HG03565 (cell line): ENCODE measurements around the gene TMEM92.
"Not testable (repeated sequence)": the region's sequence is repeated elsewhere in the genome, so short reads cannot be mapped to it uniquely, and the experiment has no call there.

Experiments used
- ATAC-seq: cut with Tn5 transposase; IDR thresholded peaks from one replicate; pipeline ENCODE4 v1.9.1; 2021; ENCODE audit warnings: mild to moderate bottlenecking, moderate library complexity; ENCODE audit not compliant: unreplicated experiment

TMEM92 gene

GRCh38 chr17:50297407-50297865, 23.2 kb downstream of the TMEM92 start:
- peak; percentile 48 for ATAC-seq

GRCh38 chr17:50298018-50298417, 23.8 kb downstream of the TMEM92 start:
- ATAC-seq = no peak

- no peak for ATAC-seq
Measured at GRCh38 chr17:50299776-50300175, 25.5 kb downstream of the TMEM92 start.

- ATAC-seq = not testable (repeated sequence)
Measured at GRCh38 chr17:50300824-50301223, 26.6 kb downstream of the TMEM92 start.

GRCh38 chr17:50301891-50302584, 27.8 kb downstream of the TMEM92 start:
- ATAC-seq = no peak

GRCh38 chr17:50303051-50303450, 28.8 kb downstream of the TMEM92 start:
- no peak for ATAC-seq

- ATAC-seq = no peak
Measured at GRCh38 chr17:50303596-50303995, 29.3 kb downstream of the TMEM92 start.

GRCh38 chr17:50304781-50305404, 30.6 kb downstream of the TMEM92 start:
- ATAC-seq = no peak

- ATAC-seq = no peak
Measured at GRCh38 chr17:50307654-50308053, 33.4 kb downstream of the TMEM92 start.

- ATAC-seq = no peak
Measured at GRCh38 chr17:50308666-50309065, 34.4 kb downstream of the TMEM92 start.

GRCh38 chr17:50310455-50311111, 36.3 kb downstream of the TMEM92 start:
- ATAC-seq = no peak

GRCh38 chr17:50311112-50311460, 36.8 kb downstream of the TMEM92 start:
- ATAC-seq = no peak

GRCh38 chr17:50311483-50311882, 37.2 kb downstream of the TMEM92 start:
- no peak for ATAC-seq

- ATAC-seq = no peak
Measured at GRCh38 chr17:50312308-50312707, 38.0 kb downstream of the TMEM92 start.

- no peak for ATAC-seq
Measured at GRCh38 chr17:50314456-50315011, 40.3 kb downstream of the TMEM92 start.

- ATAC-seq = no peak
Measured at GRCh38 chr17:50316016-50316587, 41.8 kb downstream of the TMEM92 start.

GRCh38 chr17:50316660-50317059, 42.4 kb downstream of the TMEM92 start:
- ATAC-seq = not testable (repeated sequence)

- ATAC-seq = no peak
Measured at GRCh38 chr17:50317121-50317520, 42.9 kb downstream of the TMEM92 start.

GRCh38 chr17:50318501-50319285, 44.4 kb downstream of the TMEM92 start:
- no peak for ATAC-seq

GRCh38 chr17:50319306-50320004, 45.2 kb downstream of the TMEM92 start:
- ATAC-seq = no peak
